Measurements from ENCODE around the gene PRCP.

The PRCP gene

GRCh38 chr11:82815406-82815805, 84.8 kb downstream of the PRCP start:
- Histone ChIP-seq H3K27ac (no peak overlapping the region), H3K4me3 (no peak overlapping the region)
- DNase-seq (ENCODE audit: low spot score), result no peak
- TF ChIP-seq, protein P1, sequence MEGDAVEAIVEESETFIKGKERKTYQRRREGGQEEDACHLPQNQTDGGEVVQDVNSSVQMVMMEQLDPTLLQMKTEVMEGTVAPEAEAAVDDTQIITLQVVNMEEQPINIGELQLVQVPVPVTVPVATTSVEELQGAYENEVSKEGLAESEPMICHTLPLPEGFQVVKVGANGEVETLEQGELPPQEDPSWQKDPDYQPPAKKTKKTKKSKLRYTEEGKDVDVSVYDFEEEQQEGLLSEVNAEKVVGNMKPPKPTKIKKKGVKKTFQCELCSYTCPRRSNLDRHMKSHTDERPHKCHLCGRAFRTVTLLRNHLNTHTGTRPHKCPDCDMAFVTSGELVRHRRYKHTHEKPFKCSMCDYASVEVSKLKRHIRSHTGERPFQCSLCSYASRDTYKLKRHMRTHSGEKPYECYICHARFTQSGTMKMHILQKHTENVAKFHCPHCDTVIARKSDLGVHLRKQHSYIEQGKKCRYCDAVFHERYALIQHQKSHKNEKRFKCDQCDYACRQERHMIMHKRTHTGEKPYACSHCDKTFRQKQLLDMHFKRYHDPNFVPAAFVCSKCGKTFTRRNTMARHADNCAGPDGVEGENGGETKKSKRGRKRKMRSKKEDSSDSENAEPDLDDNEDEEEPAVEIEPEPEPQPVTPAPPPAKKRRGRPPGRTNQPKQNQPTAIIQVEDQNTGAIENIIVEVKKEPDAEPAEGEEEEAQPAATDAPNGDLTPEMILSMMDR (IDR thresholded peaks at IDR 0.05), result no peak

- TF ChIP-seq, protein P1 (IDR thresholded peaks at IDR 0.05), result no peak
- H3K4me3 ChIP-seq, result no peak overlapping the region
- no peak for DNase-seq (ENCODE audit: low spot score)
- H3K27ac ChIP-seq, result no peak overlapping the region
Observed at GRCh38 chr11:82814379-82814778, 85.9 kb downstream of the PRCP start.

- TF ChIP-seq, protein P1 (IDR thresholded peaks at IDR 0.05), result no peak
- Histone ChIP-seq H3K27ac (no peak overlapping the region), H3K4me3 (no peak overlapping the region)
- DNase-seq (ENCODE audit: low spot score), result no peak
Observed at GRCh38 chr11:82811369-82811768, 88.9 kb downstream of the PRCP start.

- Histone ChIP-seq H3K27ac (no peak overlapping the region), H3K4me3 (no peak overlapping the region)
- DNase-seq (ENCODE audit: low spot score), result no peak
- TF ChIP-seq, protein P1 (IDR thresholded peaks at IDR 0.05), result no peak
Observed at GRCh38 chr11:82810738-82811137, 89.5 kb downstream of the PRCP start.

- Histone ChIP-seq H3K4me3 (no peak overlapping the region), H3K27ac (no peak overlapping the region)
- no peak for DNase-seq (ENCODE audit: low spot score)
- TF ChIP-seq, protein P1 (IDR thresholded peaks at IDR 0.05), result no peak
Observed at GRCh38 chr11:82810326-82810725, 89.9 kb downstream of the PRCP start.

GRCh38 chr11:82807646-82808045, 92.6 kb downstream of the PRCP start:
- no peak overlapping the region for H3K4me3 ChIP-seq
- no peak for DNase-seq (ENCODE audit: low spot score)
- TF ChIP-seq, protein P1 (IDR thresholded peaks at IDR 0.05), result no peak
- H3K27ac ChIP-seq, result no peak overlapping the region

GRCh38 chr11:82802710-82803109, 97.5 kb downstream of the PRCP start:
- TF ChIP-seq, protein P1 (IDR thresholded peaks at IDR 0.05), result no peak
- no peak for DNase-seq (ENCODE audit: low spot score)
- H3K27ac ChIP-seq, result no peak overlapping the region
- H3K4me3 ChIP-seq, result no peak overlapping the region
